ENCODE data around the gene PHLDA1.
"Not testable (repeated sequence)": the region's sequence is repeated elsewhere in the genome, so short reads cannot be mapped to it uniquely, and the experiment has no call there.

Gene PHLDA1

GRCh38 chr12:76018111-76018510 is 13.5 kb downstream of the PHLDA1 start:
- no peak for DNase-seq

GRCh38 chr12:76014007-76014406 is 17.6 kb downstream of the PHLDA1 start:
- DNase-seq, result no peak

- no peak for DNase-seq
Measured at GRCh38 chr12:76013603-76014002, 18.0 kb downstream of the PHLDA1 start.

- DNase-seq, result no peak
Measured at GRCh38 chr12:76012644-76013043, 18.9 kb downstream of the PHLDA1 start.

- DNase-seq, result no peak
Measured at GRCh38 chr12:76010732-76011458, 20.7 kb downstream of the PHLDA1 start.

GRCh38 chr12:76008428-76008827 is 23.1 kb downstream of the PHLDA1 start:
- DNase-seq, result no peak

GRCh38 chr12:76007640-76008039 is 23.9 kb downstream of the PHLDA1 start:
- no peak for DNase-seq

GRCh38 chr12:76006028-76006925 is 25.3 kb downstream of the PHLDA1 start:
- no peak for DNase-seq

GRCh38 chr12:76003355-76003638 is 28.3 kb downstream of the PHLDA1 start:
- DNase-seq, result no peak

- no peak for DNase-seq
Measured at GRCh38 chr12:76002598-76003354, 28.8 kb downstream of the PHLDA1 start.

GRCh38 chr12:75998292-75999063 is 33.1 kb downstream of the PHLDA1 start:
- no peak for DNase-seq

GRCh38 chr12:75997658-75998057 is 33.9 kb downstream of the PHLDA1 start:
- no peak for DNase-seq

- no peak for DNase-seq
Measured at GRCh38 chr12:75996861-75997447, 34.6 kb downstream of the PHLDA1 start.

- no peak for DNase-seq
Measured at GRCh38 chr12:75995691-75996090, 35.9 kb downstream of the PHLDA1 start.

GRCh38 chr12:75994069-75994740 is 37.4 kb downstream of the PHLDA1 start:
- DNase-seq, result no peak

- DNase-seq, result no peak
Measured at GRCh38 chr12:75991753-75992152, 39.8 kb downstream of the PHLDA1 start.

GRCh38 chr12:75990189-75990912 is 41.2 kb downstream of the PHLDA1 start:
- no peak for DNase-seq

GRCh38 chr12:75987709-75988108 is 43.9 kb downstream of the PHLDA1 start:
- DNase-seq, result not testable (repeated sequence)

- DNase-seq, result no peak
Measured at GRCh38 chr12:75986001-75986746, 45.4 kb downstream of the PHLDA1 start.

GRCh38 chr12:75985566-75985965 is 46.0 kb downstream of the PHLDA1 start:
- no peak for DNase-seq

Data from DMS79 (cell line).